ENCODE measurements around the gene SHISAL2A. TPM values are rescaled to one million over a fixed set of nuclear protein-coding genes. Genes with fewer than 3 reads are reported as not detected.
A peak's percentile ranks its signal among the peaks of the same experiment; 100 is the strongest.

The SHISAL2A gene
- total RNA-seq, 2 experiments from 2014 or later = 25.9 to 28.4 TPM

- Mint-ChIP-seq H3K9me3 (no peaks in the 10 kb centered on the region), H3K36me3 (ENCODE audit: low read depth) (peaks cover 67% of the 10 kb centered on the region), H3K27ac (peak overlapping the region; percentile 77), H3K4me3 (no peak overlapping the region), H3K4me1 (ENCODE audit: low read depth) (peaks cover 63% of the 10 kb centered on the region), H3K27me3 (no peaks in the 10 kb centered on the region)
- H3K36me3 ChIP-seq (ENCODE audit: insufficient read depth, low read length) = peaks cover 34% of the 10 kb centered on the region
- H3K4me3 ChIP-seq (ENCODE audit: low read length) = no peak overlapping the region
- peaks cover 62% of the 10 kb centered on the region for H3K4me1 ChIP-seq (ENCODE audit: insufficient read depth, low read length)
- H3K27ac ChIP-seq (ENCODE audit: low read depth in 1 of 2, low read length in 2 of 2) = no peak overlapping the region
- TF ChIP-seq, protein P1, sequence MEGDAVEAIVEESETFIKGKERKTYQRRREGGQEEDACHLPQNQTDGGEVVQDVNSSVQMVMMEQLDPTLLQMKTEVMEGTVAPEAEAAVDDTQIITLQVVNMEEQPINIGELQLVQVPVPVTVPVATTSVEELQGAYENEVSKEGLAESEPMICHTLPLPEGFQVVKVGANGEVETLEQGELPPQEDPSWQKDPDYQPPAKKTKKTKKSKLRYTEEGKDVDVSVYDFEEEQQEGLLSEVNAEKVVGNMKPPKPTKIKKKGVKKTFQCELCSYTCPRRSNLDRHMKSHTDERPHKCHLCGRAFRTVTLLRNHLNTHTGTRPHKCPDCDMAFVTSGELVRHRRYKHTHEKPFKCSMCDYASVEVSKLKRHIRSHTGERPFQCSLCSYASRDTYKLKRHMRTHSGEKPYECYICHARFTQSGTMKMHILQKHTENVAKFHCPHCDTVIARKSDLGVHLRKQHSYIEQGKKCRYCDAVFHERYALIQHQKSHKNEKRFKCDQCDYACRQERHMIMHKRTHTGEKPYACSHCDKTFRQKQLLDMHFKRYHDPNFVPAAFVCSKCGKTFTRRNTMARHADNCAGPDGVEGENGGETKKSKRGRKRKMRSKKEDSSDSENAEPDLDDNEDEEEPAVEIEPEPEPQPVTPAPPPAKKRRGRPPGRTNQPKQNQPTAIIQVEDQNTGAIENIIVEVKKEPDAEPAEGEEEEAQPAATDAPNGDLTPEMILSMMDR (IDR thresholded peaks at IDR 0.05) = no peak
- intact Hi-C loops (cut with DNase I, micrococcal nuclease) = no loop called here
- no peaks in the 10 kb centered on the region for H3K27me3 ChIP-seq (ENCODE audit: control insufficient read depth in 1 of 2, insufficient read depth in 2 of 2, low read length in 2 of 2)
- H3K9me3 ChIP-seq (ENCODE audit: control insufficient read depth in 1 of 2, insufficient read depth in 1 of 2, low read length in 2 of 2) = no peaks in the 10 kb centered on the region
- POLR2A ChIA-PET = interaction anchor here (1.7 kb wide), 1 partner anchor 88 kb away, joined by 7 read pairs; the partner anchor contains the start of gene TUT4
- ATAC-seq (ENCODE audit: poor library complexity) (no peak), DNase-seq (peak in 2 of 14 experiments; percentile 40 to 41)
- CTCF ChIA-PET = interaction anchor here (1.1 kb wide), 1 partner anchor 88 kb away, joined by 3 read pairs; the partner anchor contains the start of gene TUT4
Observed at GRCh38 chr1:52641307-52641706, 8.3 kb downstream of the SHISAL2A start.

DNA sequence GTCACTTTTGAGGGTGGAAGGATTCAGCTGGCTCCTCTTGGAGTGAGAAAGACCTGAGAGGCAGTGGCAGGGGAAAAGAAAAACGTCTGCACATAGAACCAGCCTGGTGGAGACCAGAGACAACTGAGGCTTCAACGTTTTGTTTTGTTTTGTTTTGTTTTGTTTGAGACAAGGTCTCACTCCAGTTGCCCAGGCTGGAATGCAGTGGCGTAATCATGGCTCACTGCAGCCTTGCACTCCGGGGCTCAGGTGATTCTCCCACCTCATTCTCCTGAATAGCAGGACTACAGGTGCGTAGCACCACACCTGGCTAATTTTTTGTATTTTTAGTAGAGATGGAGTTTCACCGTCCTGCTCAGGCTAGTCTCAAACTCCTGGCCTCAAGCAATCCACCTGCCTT lies 12.3 kb downstream of the SHISAL2A start:
- peaks cover 85% of the 10 kb centered on the region for H3K36me3 Mint-ChIP-seq (ENCODE audit: low read depth)
- H3K27me3 Mint-ChIP-seq = no peaks in the 10 kb centered on the region
- H3K27ac Mint-ChIP-seq = no peak overlapping the region
- Histone ChIP-seq H3K4me3 (ENCODE audit: low read length) (no peak overlapping the region), H3K27me3 (ENCODE audit: control insufficient read depth in 1 of 2, insufficient read depth in 2 of 2, low read length in 2 of 2) (no peaks in the 10 kb centered on the region), H3K4me1 (ENCODE audit: insufficient read depth, low read length) (peaks cover 23% of the 10 kb centered on the region), H3K36me3 (ENCODE audit: insufficient read depth, low read length) (peaks cover 55% of the 10 kb centered on the region), H3K27ac (ENCODE audit: low read depth in 1 of 2, low read length in 2 of 2) (no peak overlapping the region), H3K9me3 (ENCODE audit: control insufficient read depth in 1 of 2, insufficient read depth in 1 of 2, low read length in 2 of 2) (no peaks in the 10 kb centered on the region)
- H3K9me3 Mint-ChIP-seq = no peaks in the 10 kb centered on the region
- intact Hi-C loops (cut with DNase I, micrococcal nuclease) = no loop called here
- DNase-seq (no peak), ATAC-seq (ENCODE audit: poor library complexity) (no peak)
- TF ChIP-seq, protein P1 (IDR thresholded peaks at IDR 0.05) = no peak
- H3K4me3 Mint-ChIP-seq = no peak overlapping the region
- H3K4me1 Mint-ChIP-seq (ENCODE audit: low read depth) = peaks cover 42% of the 10 kb centered on the region
- ChIA-PET CTCF (interaction anchor here (1.1 kb wide), 1 partner anchor 13 kb away, joined by 3 read pairs; no protein-coding TSS in a partner anchor), POLR2A (interaction anchor here (1.3 kb wide), 1 partner anchor 12 kb away, joined by 3 read pairs; the partner anchor contains the start of gene SHISAL2A)

DNA sequence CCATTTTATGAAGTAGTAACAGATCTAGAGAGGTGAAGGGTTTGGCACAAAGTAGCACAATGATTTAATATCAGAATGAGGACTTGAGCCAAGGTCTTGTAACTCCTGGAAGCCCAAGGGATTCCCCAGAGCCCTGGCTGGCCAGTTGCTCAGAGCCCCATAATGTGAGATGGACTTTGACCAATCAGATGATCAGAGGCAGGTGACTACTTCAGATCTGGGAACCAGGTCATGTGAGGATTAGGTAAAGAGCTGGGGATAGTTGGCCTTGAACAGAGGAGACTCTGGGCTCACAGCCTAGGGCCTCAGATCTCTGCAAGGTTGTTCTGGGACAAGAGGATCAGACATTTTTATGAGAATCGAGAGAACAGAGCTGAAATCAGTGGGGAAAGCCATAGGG lies 18.9 kb downstream of the SHISAL2A start:
- no peaks in the 10 kb centered on the region for H3K4me1 ChIP-seq (ENCODE audit: insufficient read depth, low read length)
- no peak for DNase-seq
- no peaks in the 10 kb centered on the region for H3K9me3 Mint-ChIP-seq
- no peaks in the 10 kb centered on the region for H3K27me3 ChIP-seq (ENCODE audit: control insufficient read depth in 1 of 2, insufficient read depth in 2 of 2, low read length in 2 of 2)
- ChIA-PET CTCF (no interaction called here), POLR2A (no interaction called here)
- no peak overlapping the region for H3K4me3 Mint-ChIP-seq
- TF ChIP-seq, protein P1 (IDR thresholded peaks at IDR 0.05) = no peak
- H3K27ac ChIP-seq (ENCODE audit: low read depth in 1 of 2, low read length in 2 of 2) = no peak overlapping the region
- no peaks in the 10 kb centered on the region for H3K9me3 ChIP-seq (ENCODE audit: control insufficient read depth in 1 of 2, insufficient read depth in 1 of 2, low read length in 2 of 2)
- intact Hi-C loops (cut with DNase I, micrococcal nuclease) = no loop called here
- no peak overlapping the region for H3K4me3 ChIP-seq (ENCODE audit: low read length)
- no peak for ATAC-seq (ENCODE audit: poor library complexity)
- no peaks in the 10 kb centered on the region for H3K27me3 Mint-ChIP-seq
- peaks cover 51% of the 10 kb centered on the region for H3K36me3 ChIP-seq (ENCODE audit: insufficient read depth, low read length)
- peaks cover 87% of the 10 kb centered on the region for H3K36me3 Mint-ChIP-seq (ENCODE audit: low read depth)
- H3K4me1 Mint-ChIP-seq (ENCODE audit: low read depth) = peaks cover 26% of the 10 kb centered on the region
- H3K27ac Mint-ChIP-seq = peak overlapping the region; percentile 11
